ENCODE data around the gene MYH9. TPM values are rescaled to one million over a fixed set of nuclear protein-coding genes. Genes with fewer than 3 reads are reported as not detected.
"Not testable (repeated sequence)": the region's sequence is repeated elsewhere in the genome, so short reads cannot be mapped to it uniquely, and the experiment has no call there.

Gene MYH9
- polyA plus RNA-seq, 1 donor = 133 TPM

DNA sequence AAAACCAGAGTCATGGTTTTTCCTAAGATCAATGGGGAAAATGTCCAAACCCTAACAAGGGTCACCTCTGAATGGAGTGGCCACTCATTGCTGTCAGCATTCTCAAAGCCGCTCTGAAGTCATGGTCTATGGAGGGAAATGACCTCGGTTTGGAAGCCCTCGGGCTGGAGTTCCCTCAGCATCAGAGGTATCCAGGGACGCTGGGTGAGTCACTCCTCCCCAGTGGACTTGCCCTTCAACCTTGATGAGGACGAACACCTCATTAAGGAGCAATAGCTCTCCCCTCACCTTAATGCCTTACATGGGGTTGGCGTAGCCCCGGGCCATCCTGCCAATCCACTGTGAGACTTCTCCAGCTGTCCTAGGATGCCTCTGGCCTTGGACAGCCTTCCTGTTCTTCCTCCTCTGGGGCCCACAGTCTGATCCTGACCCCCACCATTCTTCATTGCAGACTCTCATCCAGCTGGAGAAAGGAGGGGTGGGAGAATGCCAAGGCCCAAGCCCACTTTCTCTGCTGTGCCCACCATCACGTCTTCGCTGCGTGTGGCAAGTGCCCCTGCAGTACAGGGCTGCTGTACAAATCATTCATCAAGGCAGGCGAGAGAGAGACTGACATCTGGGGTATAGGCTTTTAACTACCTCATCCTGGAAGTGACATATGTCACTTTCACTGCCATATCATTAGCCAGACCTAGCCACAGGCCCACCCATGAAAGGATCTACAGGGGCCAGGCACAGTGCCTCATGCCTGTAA is 25.4 kb upstream of the MYH9 start:
- DNase-seq = no peak

DNA sequence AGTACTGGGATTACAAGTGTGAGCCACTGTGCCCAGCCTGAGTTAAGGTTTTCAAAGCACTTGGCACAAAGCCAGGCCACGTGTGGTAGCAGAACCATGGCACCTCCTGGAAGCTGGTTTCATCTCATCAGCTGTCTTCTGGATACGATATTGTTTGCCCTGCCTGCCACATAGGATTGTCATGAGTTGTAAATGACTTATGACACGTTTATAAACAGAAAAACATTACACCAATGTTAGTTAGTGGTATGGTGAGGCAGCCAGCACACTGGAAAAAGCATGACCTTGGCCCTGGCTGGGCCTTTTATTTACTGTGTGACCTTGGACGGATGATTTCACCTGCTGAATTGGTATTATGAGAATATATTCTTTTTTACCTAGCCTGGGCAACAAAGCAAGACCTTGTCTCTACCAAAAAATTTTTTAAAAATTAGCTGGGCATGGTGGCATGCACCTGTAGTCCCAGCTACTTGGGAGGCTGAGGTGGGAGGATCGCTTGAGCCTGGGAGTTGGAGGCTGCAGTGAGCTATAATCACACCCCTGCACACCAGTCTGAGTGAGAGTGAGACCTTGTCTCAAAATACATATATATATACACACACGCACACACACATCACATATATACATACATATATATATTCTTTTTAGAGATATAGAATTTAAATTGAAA is 24.0 kb upstream of the MYH9 start:
- DNase-seq = no peak

DNA sequence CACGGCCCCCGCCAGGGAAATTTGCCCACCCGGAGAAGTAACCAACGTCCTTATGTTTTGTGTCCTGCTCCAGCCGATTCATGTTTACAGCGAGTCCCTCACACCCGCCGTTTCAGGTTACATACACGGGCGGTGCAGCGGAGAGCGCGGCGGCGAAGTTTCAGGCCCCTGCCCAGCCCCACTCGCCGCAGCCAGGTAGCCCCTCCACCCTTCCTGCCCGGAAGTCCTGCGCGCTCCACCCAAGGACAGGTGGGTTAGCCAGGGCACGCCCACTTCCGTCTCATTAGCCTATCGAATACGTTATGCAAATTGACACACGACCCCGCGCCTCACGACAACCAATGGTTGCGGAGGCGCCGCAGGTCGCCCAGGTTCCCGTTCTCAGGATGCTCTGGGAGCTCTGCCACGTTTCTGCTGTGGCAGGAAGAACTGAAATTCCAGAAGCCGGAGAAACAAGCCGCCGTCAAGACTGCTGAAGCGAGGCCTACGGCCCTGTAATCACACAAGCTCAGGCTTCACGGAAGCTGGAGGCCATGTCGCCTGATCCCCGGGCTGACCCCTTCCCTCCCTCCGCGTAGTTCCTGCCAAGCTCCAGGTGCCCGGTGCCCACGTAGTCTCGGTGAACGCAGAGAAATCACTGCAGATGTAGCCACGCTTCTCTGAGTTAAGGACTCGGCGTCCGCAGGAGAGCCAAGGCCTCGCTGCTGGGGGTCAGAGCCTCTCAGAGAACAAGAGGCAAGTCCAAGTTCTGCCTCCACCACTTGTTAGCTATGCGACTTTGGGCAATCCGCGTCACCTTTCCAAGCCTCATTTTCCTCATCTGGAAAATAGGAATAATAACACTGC is 22.4 kb upstream of the MYH9 start:
- DNase-seq = peak; percentile 80

DNA sequence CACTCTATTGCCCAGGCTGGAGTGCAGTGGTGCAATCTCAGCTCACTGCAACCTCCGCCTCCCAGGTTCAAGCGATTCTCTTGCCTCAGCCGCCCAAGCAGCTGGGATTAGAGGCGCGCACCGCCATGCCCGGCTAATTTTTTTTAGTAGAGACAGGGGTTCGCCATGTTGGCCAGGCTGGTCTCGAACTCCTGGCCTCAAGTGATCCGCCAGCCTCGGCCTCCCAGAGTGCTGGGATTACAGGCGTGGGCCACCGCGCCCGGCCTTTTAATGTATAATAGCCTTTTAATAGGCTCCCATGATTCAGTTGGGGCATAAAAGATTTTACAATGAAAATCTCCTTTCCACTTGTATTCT is 21.8 kb upstream of the MYH9 start:
- DNase-seq = not testable (repeated sequence)

DNA sequence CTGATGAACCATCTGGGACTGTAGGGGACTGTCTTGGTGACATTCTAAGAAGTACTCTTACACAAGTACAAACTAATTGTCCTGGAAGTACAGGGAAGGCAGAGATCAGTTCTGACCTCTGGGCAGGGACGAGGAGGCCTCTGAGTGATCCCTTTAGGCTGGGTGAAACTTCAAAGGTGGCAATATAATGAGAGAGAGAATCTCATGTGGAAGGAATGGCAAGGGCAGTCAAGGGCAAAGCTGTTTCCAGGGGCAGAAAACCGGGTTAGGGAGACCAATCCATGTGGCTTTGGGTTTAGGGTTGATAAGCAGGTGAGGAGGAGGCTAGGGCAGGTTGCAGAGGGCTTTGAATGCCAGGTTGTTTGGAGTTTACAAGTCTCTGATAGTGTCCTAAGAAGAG is 21.3 kb upstream of the MYH9 start:
- DNase-seq = no peak

DNA sequence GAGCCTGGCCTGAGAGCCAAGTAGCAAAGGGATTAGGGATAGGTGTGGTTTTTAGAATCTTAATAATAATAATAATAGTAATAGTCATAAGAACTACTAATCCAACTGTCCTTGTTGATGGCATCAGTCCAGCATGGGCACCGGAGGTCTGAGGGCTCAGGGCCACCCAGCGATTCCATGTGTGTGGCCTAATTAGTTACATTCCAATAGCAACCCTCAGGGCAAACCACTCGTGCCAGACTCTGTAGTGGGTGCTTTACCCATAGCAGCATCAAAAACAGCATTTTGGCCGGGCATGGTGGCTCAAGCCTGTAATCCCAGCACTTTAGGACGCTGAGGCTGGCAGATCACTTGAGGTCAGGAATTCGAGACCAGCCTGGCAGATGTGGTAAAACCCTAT is 19.0 kb upstream of the MYH9 start:
- no peak for DNase-seq

DNA sequence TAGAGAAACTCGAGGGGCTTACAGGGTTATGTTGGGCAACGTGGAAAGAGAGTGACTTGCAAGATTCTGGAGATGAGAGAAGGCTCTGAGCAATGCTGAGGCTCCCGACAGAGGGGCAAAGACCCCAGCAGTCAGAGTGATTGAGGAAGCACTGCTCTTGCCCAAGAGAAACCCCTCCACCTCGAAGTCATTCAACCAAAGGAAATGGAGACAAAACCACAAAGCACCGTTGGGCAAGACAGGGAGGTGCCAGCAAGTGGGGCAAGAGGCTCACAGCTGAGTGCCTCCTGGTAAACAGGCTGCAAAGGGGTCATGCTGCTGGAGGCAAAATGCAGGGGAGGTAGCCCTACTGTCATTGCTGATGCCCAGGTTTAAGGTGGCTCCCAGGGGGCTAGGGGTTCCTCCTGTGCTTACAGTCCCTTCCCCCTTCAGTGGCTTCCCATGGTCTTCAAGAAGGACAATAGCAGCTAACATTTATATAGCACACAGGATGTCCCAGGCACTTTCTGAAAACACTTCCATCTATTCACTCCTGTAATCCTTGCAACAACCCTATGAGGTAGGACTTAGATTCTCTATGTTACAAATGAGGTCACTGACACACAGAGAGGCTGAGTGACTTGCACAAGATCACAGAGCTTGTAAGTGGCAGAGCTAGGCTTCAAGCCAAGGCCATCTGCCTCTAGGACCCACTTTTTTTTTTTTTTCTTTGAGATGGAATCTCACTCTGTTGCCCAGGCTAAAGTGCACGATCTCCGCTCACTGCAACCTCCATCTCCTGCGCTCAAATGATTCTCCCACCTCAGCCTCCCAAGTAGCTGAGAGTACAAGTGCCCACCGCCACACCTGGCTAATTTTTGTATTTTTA is 18.1 kb upstream of the MYH9 start:
- DNase-seq = no peak

DNA sequence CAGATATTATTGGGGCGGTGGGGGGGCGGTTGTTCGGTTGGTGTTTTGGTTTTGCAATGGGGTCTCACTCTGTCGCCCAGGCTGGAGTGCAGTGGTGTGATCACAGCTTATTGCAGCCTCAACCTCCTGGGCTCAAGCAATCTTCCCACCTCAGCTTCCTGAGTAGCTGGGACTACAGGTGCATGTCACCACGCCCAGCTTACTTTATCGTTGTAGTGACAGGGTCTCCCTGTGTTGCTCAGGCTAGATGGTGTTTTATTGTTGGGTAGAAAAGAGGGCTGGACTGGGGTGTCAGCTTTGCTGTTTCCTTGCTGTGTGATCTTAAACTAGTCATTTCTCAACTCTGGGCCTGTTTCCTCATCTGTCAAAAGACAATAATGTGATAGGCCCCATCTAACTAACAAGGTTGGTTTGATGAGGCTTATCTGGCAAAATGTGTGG is 17.5 kb upstream of the MYH9 start:
- no peak for DNase-seq

DNA sequence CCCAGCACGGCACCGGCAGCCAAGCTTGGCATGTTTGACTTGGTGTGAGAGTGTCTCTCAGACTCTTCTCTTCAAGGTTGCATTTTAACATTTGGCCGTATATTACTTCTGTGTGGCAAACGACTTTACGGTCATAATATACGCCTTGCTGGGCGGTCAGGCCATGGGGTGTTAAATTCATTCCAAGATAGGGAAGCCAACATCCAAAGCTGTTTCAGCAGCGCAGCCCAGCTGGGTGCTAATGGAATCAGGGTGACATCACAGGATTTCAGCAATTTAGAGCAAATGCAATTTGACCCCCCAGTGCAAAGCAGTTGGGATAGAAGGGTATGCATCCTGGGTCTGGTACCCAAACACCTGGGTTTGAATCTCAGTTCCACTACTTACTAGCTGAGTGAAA is 16.7 kb upstream of the MYH9 start:
- no peak for DNase-seq

DNA sequence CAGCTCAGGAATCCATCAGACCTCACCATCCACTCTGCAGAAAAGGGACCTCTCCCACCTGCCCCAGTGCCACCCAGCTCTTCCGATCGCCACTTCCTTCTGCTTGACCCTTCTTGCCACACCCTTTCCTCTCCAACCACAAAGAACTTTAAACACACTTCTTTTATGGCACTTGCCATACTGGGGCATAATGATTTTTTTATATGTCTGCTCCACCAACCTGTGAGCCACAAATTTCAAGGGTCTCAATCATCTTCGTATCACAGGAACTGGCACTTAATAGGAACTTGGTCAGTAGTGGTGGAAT is 11.7 kb upstream of the MYH9 start:
- no peak for DNase-seq

DNA sequence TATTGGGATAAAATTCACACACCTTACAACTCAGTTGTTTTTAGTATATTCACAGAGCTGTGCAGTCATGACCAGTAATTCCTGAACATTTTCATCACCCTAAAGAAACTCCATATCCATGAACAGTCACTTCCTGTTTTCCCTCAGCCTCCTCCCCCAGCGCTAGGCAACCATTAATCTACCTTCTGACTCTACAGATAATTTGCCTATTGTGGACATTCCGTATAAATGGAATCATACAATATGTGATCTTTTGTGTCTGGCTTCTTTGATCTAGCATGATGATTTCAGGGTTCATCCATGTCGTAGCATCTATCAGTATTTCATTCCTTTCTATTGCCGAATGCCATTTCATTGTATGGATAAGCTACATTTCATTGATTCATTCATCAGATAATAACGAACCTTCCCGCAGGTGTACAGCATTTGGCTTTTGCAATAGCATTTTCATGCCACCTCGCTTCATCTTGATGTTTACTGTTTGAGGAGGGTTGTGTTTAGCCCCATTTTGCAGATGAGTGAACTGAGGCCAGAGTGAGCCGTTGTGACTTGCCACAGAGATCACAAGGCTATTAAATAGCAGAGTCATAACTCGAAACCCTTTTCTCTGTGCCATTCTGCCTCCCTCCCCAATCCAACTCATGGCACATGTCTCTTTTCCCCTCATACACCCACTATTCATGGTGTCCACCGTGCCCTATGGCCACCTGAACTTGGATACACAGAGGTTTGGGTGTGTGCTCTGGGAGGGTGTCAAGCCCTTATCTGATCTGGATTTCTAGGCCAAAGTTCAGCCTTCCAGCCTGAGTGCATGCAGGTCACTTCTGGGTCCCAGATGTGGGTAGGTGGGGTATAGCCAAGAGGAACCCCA is 11.1 kb upstream of the MYH9 start:
- no peak for DNase-seq

DNA sequence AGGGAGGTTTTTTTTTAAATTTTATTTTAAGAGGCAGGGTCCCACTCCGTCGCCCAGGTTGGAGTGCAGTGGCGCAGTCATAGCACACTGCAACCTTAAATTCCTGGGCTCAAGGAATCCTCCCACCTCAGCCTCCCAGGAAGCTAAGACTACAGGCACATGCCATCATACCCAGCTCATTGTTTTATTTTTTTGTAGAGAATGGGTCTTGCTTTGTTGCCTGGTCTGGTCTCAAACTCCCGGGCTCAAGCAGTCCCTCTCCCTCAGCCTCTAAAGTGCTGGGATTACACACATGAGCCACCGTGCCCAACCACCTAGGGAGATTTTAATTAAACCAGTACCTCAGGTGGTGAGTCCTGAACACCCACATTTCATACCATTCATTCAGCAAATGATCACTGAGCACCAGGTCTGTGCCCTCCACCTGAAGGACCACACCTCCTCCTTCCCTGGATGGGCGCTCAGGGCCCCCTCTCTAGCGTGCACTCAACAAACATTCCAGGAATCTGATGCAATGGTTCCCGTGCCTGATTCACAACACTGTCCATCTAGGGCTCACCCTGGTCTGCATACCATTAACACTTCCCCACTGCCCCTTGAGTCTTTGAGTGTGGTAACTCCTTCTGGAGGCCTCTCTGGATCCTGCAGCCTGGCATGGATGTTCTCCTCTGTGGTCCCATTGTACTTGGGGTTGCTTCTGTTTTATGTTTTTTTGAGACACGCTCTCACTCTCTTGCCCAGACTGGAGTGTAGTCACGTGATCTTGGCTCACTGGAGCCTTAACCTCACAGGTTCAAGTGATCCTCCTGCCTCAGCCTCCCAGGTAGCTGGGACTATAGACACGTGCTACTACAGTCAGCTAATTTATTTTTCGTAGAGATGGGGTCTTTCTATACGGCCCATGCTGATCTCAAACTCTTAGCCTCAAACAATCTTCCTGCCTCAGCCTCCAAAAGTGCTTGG is 9.6 kb upstream of the MYH9 start:
- no peak for DNase-seq

DNA sequence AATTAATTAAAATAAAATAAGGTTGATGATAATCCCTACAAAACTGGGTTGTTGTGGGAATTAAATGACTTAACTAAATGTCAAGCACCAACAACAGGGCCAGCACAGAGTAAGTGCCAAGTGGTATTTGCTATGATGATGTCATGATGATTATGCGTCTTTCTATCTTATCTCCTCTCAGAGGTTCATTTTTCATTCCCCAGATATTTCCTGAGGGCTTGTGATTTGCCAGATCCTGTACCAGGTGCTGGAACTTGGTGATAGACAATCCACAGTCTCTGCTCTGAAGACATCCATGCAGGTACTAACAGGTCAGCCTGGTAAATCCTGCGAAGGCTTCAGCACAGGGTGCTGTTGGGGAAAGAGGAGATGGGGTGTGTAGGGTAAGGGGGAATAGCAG is 8.1 kb upstream of the MYH9 start:
- no peak for DNase-seq

DNA sequence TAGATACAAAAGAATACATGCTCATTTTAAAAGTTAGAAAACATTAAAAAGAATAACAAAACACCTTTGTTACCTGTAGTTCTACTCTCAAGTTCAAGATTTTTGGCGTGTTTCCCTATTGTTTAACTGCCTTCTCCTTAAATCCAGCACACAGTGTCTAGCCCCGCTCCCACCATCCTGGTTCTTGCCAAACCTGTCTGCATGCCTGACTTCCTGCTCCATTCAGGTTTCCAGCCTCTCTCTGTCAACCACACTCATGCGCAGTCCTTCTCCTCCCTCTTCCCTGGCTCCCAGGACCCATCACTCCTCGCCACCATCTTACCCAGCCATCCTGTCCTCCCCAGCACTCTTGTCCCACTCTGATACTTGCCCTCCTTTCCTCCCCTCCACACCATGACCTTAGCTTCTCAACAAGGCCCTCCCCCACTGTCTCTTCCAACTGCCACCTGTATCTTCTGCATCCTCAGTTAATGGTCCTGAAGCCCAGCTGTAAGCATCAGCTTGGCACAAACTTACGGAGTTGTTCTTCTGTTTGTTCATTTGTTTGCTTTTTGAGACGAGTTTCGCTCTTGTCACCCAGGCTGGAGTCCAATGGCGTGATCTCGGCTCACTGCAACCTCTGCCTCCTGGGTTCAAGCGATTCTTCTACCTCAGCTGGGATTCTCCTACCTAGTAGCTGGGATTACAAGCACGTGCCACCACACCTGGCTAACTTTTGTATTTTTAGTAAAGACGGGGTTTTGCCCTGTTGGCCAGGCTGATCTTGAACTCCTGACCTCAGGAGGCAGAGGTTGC is 7.5 kb upstream of the MYH9 start:
- DNase-seq = no peak

DNA sequence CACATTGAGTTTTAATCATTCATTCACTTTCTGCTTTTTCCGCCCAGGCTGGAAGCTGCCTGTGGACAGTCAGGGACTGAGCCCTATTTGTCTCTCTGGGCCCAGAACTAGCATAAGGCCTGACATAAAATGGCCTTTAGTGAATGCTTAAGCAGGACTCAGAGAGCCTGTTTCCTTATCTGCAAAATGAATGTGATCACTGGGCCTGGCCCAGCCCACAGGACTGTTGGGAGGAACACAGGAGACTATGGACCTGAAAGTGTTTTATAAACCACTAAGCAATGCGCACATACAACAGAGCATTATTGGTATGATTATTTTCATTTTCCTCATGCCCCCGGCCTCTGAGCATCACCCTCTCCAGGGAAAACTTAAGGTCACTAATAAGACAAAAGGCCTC is 3.9 kb upstream of the MYH9 start:
- no peak for DNase-seq

DNA sequence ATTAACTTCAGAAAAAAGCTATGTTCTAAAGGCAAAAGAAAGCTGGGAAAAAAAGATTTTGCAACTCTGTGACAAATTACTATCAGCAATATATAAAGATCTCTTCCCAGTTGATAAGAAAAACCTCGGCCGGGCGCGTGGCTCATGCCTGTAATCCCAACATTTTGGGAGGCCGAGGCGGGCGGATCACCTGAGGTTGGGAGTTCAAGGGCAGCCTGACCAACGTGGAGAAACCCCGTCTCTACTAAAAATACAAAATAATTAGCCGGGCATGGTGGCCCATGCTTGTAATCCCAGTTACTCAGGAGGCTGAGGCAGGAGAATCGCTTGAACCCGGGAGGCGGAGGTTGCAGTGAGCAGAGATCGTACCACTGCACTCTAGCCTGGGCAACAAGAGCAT is 1.4 kb upstream of the MYH9 start:
- DNase-seq = not testable (repeated sequence)

DNA sequence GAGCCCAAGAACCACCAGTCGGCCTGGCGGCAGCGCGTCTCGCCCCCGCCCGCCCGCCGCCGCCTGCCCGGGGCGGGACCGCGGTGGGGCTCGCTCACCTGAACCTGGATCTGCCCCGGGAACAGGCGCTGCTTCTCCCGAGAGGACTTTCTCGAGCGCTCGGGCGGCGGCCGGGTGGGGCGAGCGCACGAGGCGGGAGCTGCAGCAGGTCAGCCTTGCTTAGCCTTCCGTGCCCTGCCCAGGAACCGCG is 133 bp downstream of the MYH9 start:
- DNase-seq = no peak

DNA sequence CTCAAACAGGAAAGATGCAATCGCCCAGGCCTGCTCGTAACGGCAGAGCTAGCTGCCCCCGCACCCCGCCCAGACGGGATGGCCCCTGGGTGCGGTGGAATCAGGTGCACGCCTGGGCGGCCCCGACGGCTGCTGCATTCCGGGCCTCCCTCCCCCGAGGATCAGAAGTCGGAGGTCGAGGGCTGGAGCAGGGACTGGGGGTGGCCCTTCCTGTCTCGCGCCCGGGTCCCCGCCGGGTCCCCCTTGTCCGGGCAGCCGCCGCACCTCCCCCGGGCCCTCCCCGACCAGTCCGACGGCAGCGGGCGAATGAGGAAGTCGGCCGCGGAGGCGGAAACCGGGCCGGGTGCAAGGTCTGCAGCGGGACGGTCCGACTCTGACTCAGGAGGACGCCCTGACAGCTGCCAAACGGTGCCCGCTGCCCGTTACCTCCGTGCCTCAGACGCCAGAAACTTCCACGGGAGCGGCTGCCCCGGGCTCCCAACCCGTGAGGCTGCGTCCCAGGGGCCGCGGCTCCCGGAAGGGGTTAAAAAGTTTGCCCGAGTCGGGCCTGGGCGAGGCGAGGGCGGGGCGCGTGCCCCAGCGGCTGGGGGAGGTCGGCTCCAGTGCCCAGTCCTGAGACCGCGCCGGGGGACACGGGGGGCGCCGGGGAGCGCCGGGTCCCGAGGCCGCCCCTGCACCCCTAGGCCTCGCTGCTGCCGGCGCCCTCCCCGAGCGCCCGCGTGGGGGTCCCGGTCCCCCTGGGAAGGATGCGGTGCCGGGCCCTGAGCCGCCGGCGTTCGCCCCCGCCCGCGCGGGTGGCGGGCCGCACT is 663 bp downstream of the MYH9 start:
- no peak for DNase-seq

DNA sequence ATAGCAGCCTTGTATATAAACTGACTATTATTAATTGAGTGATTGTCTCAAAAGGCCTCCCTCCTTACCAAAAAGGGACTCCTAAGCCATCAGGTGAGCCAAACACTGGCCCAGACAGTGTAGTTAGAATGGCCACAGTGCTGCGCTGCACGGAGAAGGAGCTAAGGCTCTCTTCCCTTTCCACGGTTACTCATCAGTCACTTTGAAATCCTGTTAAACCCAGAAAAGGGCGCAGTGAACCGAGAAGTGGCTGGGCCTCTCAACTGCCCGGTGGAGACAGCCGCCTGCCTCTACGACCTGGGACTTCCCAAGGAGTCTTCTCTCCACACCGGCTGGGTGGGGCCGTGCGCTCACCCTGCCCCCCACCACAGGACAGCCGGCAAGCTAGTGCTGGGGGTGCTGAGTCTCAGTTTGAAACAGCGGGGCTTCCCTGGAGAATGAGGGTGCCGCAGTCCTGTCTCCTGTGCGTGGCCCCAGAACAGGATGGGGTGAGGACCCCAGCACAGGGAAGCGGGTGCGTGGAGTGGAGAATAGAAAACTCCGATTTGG is 1.3 kb downstream of the MYH9 start:
- no peak for DNase-seq

Measured in hindlimb muscle (tissue), 1 donor.